Lung (tissue), 12 donors: Measurements from ENCODE around the gene ABHD8. TPM values are rescaled to one million over a fixed set of nuclear protein-coding genes. Genes with fewer than 3 reads are reported as not detected.

Experiments
- ATAC-seq: fragments of 200-7000 bp; cut with Tn5 transposase; one replicate; pipeline ENCODE4 v1.9.1; 2020; ENCODE audit warnings: moderate number of reproducible peaks; ENCODE audit not compliant: insufficient read depth, low FRiP score
- DNase-seq, 3 donors: peaks; one replicate each; pipeline ENCODE4 v3.0.0-alpha.2; 2013 to 2017
- H3K27ac ChIP-seq, 2 donors: one replicate each; pipeline ENCODE4 v1.5.1; 2013; ENCODE audit warnings: mild to moderate bottlenecking in 2 of 2, moderate library complexity in 2 of 2, control low read depth in 1 of 2, inconsistent platforms in 1 of 2, low read depth in 1 of 2, low read length in 1 of 2
- H3K27me3 ChIP-seq, 3 donors: one replicate each; pipeline ENCODE4 v1.5.1; 2013; ENCODE audit warnings: low read length in 2 of 3; ENCODE audit not compliant: control insufficient read depth in 3 of 3, insufficient read depth in 3 of 3
- H3K36me3 ChIP-seq, 4 donors: one replicate each; pipeline ENCODE4 v1.5.1; 2013; ENCODE audit warnings: low read length in 4 of 4, mild to moderate bottlenecking in 1 of 4, moderate library complexity in 1 of 4; ENCODE audit not compliant: control insufficient read depth in 4 of 4, insufficient read depth in 4 of 4
- H3K4me1 ChIP-seq, 5 donors: one replicate each; pipeline ENCODE4 v1.5.1; 2013; ENCODE audit warnings: low read length in 5 of 5, mild to moderate bottlenecking in 2 of 5, moderate library complexity in 1 of 5; ENCODE audit not compliant: control insufficient read depth in 5 of 5, insufficient read depth in 5 of 5
- H3K4me3 ChIP-seq: one replicate; pipeline ENCODE4 v1.5.1; 2013; ENCODE audit warnings: mild to moderate bottlenecking, control low read depth, moderate library complexity
- H3K9ac ChIP-seq, 2 donors: one replicate each; pipeline ENCODE4 v1.5.1; 2013; ENCODE audit warnings: low read length in 2 of 2, control low read depth in 1 of 2; ENCODE audit not compliant: insufficient read depth in 1 of 2
- H3K9me3 ChIP-seq, 4 donors: one replicate each; pipeline ENCODE4 v1.5.1; 2013; ENCODE audit warnings: low read length in 3 of 4, mild to moderate bottlenecking in 1 of 4, moderate library complexity in 1 of 4; ENCODE audit not compliant: control insufficient read depth in 4 of 4, insufficient read depth in 3 of 4
- WGBS, 2 donors: extraction: QIAGEN DNeasy Blood & Tissue Kit; methylation state at CpG; one replicate each; pipeline ENCODE4 v1.1.7; 2013; 5-methylcytosine and 5-hydroxymethylcytosine counted together
- polyA plus RNA-seq, 2 donors: library from polyadenylated mRNA; stranded (reverse); fragments of 200-250 nt; gene quantifications; one replicate each; pipeline ENCODE4 v1.2.1, GENCODE V29; 2013
- total RNA-seq, 2 donors: library from RNA; depleted of rRNA in 1 of 2; stranded (reverse); fragments of >200 nt in 1 of 2; gene quantifications; one replicate each; pipeline ENCODE4 v1.2.1, GENCODE V29; 2014 to 2021
- TF ChIP-seq, protein P1 (sequence below): IDR thresholded peaks from 2 replicates; pipeline ENCODE4 v1.5.1; 2012; ENCODE audit warnings: mild to moderate bottlenecking; ENCODE audit errors: control extremely low read depth, extremely low read depth
- donor health status: control.
- donor health status: control.
- donor health status: Bipolar disorder and iron deficiency.
- donor health status: healthy.
- donor health status: DM: yes; HTN: yes; CAD: no.

Gene ABHD8
- total and polyA plus RNA-seq, 4 donors: 12.8 to 23.0 (median 15.1) TPM

GRCh38 chr19:17347361-17347760, 44.1 kb upstream of the ABHD8 start:
- DNase-seq: no peak
- Histone ChIP-seq H3K9me3 (no peaks in the 10 kb centered on the region), H3K4me1 (peaks cover 0 to 11% (median 6%) of the 10 kb centered on the region in 5 donors), H3K9ac (no peak overlapping the region), H3K27ac (peak overlapping the region; percentile 31 to 53), H3K4me3 (no peak overlapping the region), H3K36me3 (no peaks in the 10 kb centered on the region), H3K27me3 (peaks cover 0 to 4% (median 0%) of the 10 kb centered on the region in 3 donors)
- WGBS, 2 donors: 18 to 34% methylated on average over 6 of the region's 6 CpGs
- TF ChIP-seq, protein P1, sequence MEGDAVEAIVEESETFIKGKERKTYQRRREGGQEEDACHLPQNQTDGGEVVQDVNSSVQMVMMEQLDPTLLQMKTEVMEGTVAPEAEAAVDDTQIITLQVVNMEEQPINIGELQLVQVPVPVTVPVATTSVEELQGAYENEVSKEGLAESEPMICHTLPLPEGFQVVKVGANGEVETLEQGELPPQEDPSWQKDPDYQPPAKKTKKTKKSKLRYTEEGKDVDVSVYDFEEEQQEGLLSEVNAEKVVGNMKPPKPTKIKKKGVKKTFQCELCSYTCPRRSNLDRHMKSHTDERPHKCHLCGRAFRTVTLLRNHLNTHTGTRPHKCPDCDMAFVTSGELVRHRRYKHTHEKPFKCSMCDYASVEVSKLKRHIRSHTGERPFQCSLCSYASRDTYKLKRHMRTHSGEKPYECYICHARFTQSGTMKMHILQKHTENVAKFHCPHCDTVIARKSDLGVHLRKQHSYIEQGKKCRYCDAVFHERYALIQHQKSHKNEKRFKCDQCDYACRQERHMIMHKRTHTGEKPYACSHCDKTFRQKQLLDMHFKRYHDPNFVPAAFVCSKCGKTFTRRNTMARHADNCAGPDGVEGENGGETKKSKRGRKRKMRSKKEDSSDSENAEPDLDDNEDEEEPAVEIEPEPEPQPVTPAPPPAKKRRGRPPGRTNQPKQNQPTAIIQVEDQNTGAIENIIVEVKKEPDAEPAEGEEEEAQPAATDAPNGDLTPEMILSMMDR: no peak
- peak; percentile 31 for ATAC-seq

GRCh38 chr19:17346109-17346671, 43.0 kb upstream of the ABHD8 start:
- H3K9ac ChIP-seq: no peak overlapping the region
- ATAC-seq (peak; percentile 80), DNase-seq (peak; percentile 70 to 73 (median 70))
- TF ChIP-seq, protein P1: peak; percentile 90
- peaks cover 0 to 4% (median 0%) of the 10 kb centered on the region in 3 donors for H3K27me3 ChIP-seq
- H3K27ac ChIP-seq: no peak overlapping the region
- no peak overlapping the region for H3K4me3 ChIP-seq
- H3K4me1 ChIP-seq: peaks cover 0 to 8% (median 4%) of the 10 kb centered on the region in 5 donors
- 17% methylated on average over 24 of the region's 24 CpGs for WGBS, 2 donors
- H3K9me3 ChIP-seq: no peaks in the 10 kb centered on the region
- H3K36me3 ChIP-seq: peaks cover 0 to 5% (median 1%) of the 10 kb centered on the region in 4 donors

DNA sequence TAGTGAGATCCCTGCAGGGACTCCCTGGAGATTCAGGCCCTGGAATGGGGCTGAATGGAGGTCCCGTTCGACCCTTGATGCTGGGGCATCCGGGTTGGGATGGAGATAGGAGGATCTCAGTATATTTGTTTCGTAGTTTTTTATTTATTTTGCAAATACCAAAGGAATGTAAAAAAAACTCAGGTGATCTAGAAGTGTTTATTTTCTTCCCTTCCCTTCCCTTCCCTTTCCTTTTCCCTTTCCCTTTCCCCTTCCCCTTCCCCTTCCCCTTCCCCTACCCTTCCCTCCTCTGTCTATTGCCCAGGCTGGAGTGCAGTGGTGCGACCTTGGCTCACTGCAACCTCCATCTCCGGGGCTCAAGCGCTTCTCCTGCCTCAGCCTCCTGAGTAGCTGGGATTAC, 38.6 kb upstream of the ABHD8 start:
- no peak overlapping the region for H3K27ac ChIP-seq
- WGBS, 2 donors: 88% methylated on average over 7 of the region's 7 CpGs
- no peaks in the 10 kb centered on the region for H3K9me3 ChIP-seq
- no peak overlapping the region for H3K4me3 ChIP-seq
- no peaks in the 10 kb centered on the region for H3K27me3 ChIP-seq
- peaks cover 0 to 11% (median 6%) of the 10 kb centered on the region in 5 donors for H3K4me1 ChIP-seq
- DNase-seq: no peak
- H3K36me3 ChIP-seq: peaks cover 0 to 8% (median 2%) of the 10 kb centered on the region in 4 donors
- H3K9ac ChIP-seq: no peak overlapping the region
- TF ChIP-seq, protein P1: no peak
- no peak for ATAC-seq

DNA sequence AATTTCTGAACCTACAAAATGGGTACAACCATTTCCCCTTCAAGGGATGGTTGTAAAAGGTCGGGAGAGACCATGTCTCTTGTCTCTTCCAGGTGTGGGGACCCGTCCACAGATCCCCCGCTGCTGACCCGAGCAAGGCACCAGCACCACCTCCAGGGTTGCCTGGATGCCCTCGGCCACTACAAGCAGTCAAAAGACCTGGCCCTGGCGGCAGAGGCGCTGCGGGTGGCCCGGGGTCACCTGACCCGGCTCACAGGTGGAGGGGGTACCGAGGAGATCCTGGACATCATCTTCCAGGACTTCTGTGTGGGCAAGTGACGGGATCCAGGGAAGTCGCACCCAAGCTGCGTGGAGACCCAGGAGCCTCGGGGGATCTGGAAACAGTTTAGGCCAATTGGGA, 38.2 kb upstream of the ABHD8 start:
- ATAC-seq: no peak
- TF ChIP-seq, protein P1: no peak
- Histone ChIP-seq H3K27ac (no peak overlapping the region), H3K9ac (no peak overlapping the region), H3K9me3 (no peaks in the 10 kb centered on the region), H3K4me3 (no peak overlapping the region), H3K4me1 (peaks cover 0 to 11% (median 5%) of the 10 kb centered on the region in 5 donors), H3K36me3 (peaks cover 0 to 8% (median 2%) of the 10 kb centered on the region in 4 donors), H3K27me3 (no peaks in the 10 kb centered on the region)
- 95% methylated on average over 15 of the region's 15 CpGs for WGBS, 2 donors
- DNase-seq: no peak
